ENCODE data around the gene NAALADL2.
A peak's percentile ranks its signal among the peaks of the same experiment; 100 is the strongest.

NAALADL2 gene

DNA sequence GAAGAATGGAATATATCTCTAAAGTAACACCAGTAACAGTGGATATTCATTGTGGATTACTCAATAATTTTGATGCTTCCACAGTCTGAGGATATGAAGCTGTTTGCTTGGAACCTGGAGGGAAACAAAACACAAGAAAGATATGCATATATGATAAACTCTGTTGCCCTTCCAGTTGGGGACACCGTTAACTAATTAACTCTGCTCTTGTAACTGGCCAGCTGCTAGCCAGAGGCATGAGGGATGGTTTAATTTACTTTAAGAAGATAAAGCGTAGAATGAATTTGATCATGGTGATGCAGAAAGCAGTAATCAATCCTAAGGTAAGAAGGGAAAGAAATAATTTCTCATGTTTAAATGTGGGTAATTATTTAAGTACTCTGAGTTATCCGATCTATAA lies 442.6 kb downstream of the NAALADL2 start:
- DNase-seq: no peak
- TF ChIP-seq, protein P1, sequence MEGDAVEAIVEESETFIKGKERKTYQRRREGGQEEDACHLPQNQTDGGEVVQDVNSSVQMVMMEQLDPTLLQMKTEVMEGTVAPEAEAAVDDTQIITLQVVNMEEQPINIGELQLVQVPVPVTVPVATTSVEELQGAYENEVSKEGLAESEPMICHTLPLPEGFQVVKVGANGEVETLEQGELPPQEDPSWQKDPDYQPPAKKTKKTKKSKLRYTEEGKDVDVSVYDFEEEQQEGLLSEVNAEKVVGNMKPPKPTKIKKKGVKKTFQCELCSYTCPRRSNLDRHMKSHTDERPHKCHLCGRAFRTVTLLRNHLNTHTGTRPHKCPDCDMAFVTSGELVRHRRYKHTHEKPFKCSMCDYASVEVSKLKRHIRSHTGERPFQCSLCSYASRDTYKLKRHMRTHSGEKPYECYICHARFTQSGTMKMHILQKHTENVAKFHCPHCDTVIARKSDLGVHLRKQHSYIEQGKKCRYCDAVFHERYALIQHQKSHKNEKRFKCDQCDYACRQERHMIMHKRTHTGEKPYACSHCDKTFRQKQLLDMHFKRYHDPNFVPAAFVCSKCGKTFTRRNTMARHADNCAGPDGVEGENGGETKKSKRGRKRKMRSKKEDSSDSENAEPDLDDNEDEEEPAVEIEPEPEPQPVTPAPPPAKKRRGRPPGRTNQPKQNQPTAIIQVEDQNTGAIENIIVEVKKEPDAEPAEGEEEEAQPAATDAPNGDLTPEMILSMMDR (IDR thresholded peaks at IDR 0.05; ENCODE audit: low read depth, low read length): no peak
- no peaks in the 10 kb centered on the region for H3K9me3 ChIP-seq

DNA sequence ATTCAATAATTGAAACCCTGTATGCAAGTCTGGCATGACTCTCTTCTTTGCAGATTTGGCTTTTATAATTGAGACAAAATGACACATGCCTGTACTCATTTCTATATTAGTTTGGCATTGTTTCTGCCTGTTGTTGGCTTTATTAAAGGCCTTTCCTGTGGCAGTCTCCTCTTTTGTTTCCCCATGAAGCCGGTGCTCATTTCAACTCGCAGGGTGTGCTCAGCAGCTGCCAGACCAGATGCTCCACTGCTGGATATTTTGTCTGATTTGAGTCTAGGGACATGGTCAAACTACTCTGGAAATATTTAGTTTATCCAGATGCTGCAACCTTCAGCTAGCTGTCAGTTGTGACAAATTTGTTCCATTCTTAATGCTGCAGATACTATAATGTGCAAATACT lies 445.3 kb downstream of the NAALADL2 start:
- Histone ChIP-seq H3K36me3 (no peaks in the 10 kb centered on the region), H3K9me3 (no peaks in the 10 kb centered on the region), H3K27me3 (no peaks in the 10 kb centered on the region), H3K4me1 (peaks cover 14% of the 10 kb centered on the region; the same call in 1 of the 2 replicates), H3K4me3 (ENCODE audit: low read depth, low read length) (no peak overlapping the region)
- TF ChIP-seq, protein P1 (IDR thresholded peaks at IDR 0.05; ENCODE audit: low read depth, low read length): no peak
- DNase-seq: peak; percentile 42

More for the DNA sequence above, 442.6 kb downstream of the NAALADL2 start:
- Histone ChIP-seq H3K4me3 (ENCODE audit: low read depth, low read length) (no peak overlapping the region), H3K27me3 (no peaks in the 10 kb centered on the region), H3K36me3 (no peaks in the 10 kb centered on the region), H3K4me1 (peaks cover 7% of the 10 kb centered on the region; the same call in 1 of the 2 replicates)

DNA sequence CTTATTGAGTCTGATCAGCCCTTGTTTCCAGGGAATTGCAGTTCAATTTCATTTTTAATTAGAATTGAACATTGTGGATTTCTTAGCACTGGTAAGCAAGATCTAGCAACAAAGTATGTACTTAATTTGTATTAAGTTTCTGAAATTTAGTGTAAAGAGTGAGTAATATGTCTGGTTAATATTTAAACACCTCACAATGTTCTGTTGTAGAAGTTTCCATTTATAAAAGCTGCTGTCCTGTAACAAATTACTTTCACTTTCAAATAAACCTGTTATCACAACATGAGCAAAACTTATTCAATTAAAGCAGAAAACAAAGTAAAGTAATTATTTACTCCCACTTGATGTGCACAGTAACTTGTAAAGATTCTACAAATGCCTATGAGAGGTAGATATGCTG lies 448.5 kb downstream of the NAALADL2 start:
- Histone ChIP-seq H3K27me3 (no peaks in the 10 kb centered on the region), H3K9me3 (no peaks in the 10 kb centered on the region), H3K36me3 (no peaks in the 10 kb centered on the region), H3K4me3 (ENCODE audit: low read depth, low read length) (no peak overlapping the region), H3K4me1 (peaks cover 12% of the 10 kb centered on the region; the same call in 1 of the 2 replicates)
- no peak for DNase-seq
- TF ChIP-seq, protein P1 (IDR thresholded peaks at IDR 0.05; ENCODE audit: low read depth, low read length): no peak

DNA sequence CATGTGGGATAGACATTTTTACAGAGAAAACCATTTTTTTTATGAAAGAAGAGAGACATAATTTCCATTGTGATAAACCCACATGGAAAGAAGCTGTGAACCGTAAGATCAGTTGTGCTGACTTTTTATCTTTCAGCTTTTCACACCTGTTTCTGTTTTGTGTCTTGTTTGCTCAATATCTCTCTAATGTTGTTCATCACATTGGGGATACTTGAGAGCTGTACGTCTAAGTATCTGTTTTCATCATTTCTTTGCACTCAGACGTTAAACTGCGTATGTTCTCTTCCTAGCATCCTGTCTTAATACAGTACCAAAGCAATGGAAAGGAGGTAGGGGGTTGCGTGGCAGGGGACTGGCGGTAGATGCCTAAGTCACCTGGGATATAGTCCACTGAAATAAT lies 449.0 kb downstream of the NAALADL2 start:
- TF ChIP-seq, protein P1 (IDR thresholded peaks at IDR 0.05; ENCODE audit: low read depth, low read length): no peak
- Histone ChIP-seq H3K36me3 (no peaks in the 10 kb centered on the region), H3K27me3 (no peaks in the 10 kb centered on the region)

DNA sequence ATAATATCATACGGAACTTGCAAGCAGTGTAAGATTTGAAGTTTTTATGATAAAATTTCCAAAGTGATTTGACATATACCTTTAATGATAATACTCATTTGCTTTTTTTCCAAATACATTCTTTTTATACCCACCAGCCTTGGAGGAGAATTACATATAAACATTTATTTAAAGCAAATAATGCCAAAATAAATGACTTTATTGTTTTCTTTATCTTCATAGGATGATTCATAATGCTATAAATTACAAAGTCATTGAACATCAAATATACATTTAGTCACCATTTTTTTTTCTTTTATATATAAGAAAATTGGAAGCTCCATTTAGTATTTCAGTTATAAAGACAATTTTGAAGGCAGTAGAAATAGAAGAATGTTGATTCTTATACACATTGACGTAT lies 450.9 kb downstream of the NAALADL2 start:
- Histone ChIP-seq H3K27me3 (no peaks in the 10 kb centered on the region), H3K36me3 (no peaks in the 10 kb centered on the region), H3K4me1 (peaks cover 11% of the 10 kb centered on the region; the same call in 1 of the 2 replicates), H3K4me3 (ENCODE audit: low read depth, low read length) (no peak overlapping the region), H3K9me3 (no peaks in the 10 kb centered on the region)
- DNase-seq: no peak
- TF ChIP-seq, protein P1 (IDR thresholded peaks at IDR 0.05; ENCODE audit: low read depth, low read length): no peak

More for the DNA sequence above, 449.0 kb downstream of the NAALADL2 start:
- H3K4me3 ChIP-seq (ENCODE audit: low read depth, low read length): no peak overlapping the region
- no peaks in the 10 kb centered on the region for H3K9me3 ChIP-seq
- DNase-seq: no peak
- peaks cover 16% of the 10 kb centered on the region; the same call in 1 of the 2 replicates for H3K4me1 ChIP-seq

DNA sequence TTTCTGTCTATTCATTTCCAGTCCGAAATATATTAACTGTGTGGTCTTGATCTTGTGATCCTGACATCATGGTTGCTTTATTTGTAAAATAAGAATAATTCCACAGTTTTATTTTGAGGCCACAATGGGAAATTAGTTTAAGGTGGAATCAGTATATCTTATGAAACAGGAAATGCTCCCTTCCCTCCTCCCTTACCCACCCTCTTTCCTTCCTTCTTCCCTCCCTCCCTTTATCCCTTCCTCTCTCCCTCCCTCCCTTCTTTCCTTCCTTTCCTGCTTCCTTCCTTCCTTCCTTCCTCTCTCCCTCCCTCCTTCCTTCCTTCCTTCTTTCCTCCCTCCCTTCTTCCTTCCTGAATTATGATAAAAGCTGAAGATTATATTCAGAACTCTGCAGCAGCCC lies 452.3 kb downstream of the NAALADL2 start:
- Histone ChIP-seq H3K4me3 (ENCODE audit: low read depth, low read length) (no peak overlapping the region), H3K4me1 (peaks cover 11% of the 10 kb centered on the region; the same call in 1 of the 2 replicates), H3K27me3 (no peaks in the 10 kb centered on the region), H3K9me3 (no peaks in the 10 kb centered on the region), H3K36me3 (no peaks in the 10 kb centered on the region)
- TF ChIP-seq, protein P1 (IDR thresholded peaks at IDR 0.05; ENCODE audit: low read depth, low read length): no peak
- no peak for DNase-seq
